Karpas-422 (cell line): ENCODE measurements around the gene NFS1. TPM values are rescaled to one million over a fixed set of nuclear protein-coding genes. Genes with fewer than 3 reads are reported as not detected.

Experiments
- DNase-seq: peaks from one replicate; pipeline ENCODE4 v3.0.0-alpha.2; 2015
- H2AFZ ChIP-seq: fragments of 200-600 bp; sonication (generic); 2 replicates; pipeline ENCODE4 v1.6.1; 2014; ENCODE audit warnings: antibody characterized with exemption, low read length, mixed read lengths
- H3K27ac ChIP-seq: fragments of 200-600 bp; sonication (generic); 2 replicates; pipeline ENCODE4 v1.5.1; 2014; ENCODE audit warnings: mild to moderate bottlenecking, low read length, moderate library complexity
- H3K27me3 ChIP-seq: fragments of 200-600 bp; sonication (generic); 2 replicates; pipeline ENCODE4 v1.6.1; 2014; ENCODE audit warnings: low read length, mixed read lengths
- H3K36me3 ChIP-seq: fragments of 200-600 bp; sonication (generic); 2 replicates; pipeline ENCODE4 v1.6.1; 2014; ENCODE audit warnings: low read length, mixed read lengths; ENCODE audit not compliant: insufficient read depth
- H3K4me1 ChIP-seq: fragments of 200-600 bp; sonication (generic); 2 replicates; pipeline ENCODE4 v1.6.1; 2014; ENCODE audit warnings: mild to moderate bottlenecking, low read length, mixed read lengths
- H3K4me2 ChIP-seq: fragments of 200-600 bp; sonication (generic); 2 replicates; pipeline ENCODE4 v1.6.1; 2014; ENCODE audit warnings: low read length, low read depth, mild to moderate bottlenecking; ENCODE audit not compliant: poor library complexity, severe bottlenecking
- H3K4me3 ChIP-seq: fragments of 200-600 bp; sonication (generic); 2 replicates; pipeline ENCODE4 v1.5.1; 2014; ENCODE audit warnings: mild to moderate bottlenecking, antibody characterized with exemption, low read length, mixed read lengths
- H3K79me2 ChIP-seq: fragments of 200-600 bp; sonication (generic); 2 replicates; pipeline ENCODE4 v1.6.1; 2014; ENCODE audit warnings: mild to moderate bottlenecking, low read length, mixed read lengths
- H3K9ac ChIP-seq: fragments of 200-600 bp; sonication (generic); 2 replicates; pipeline ENCODE4 v1.6.0; 2014; ENCODE audit warnings: low read length
- H3K9me2 ChIP-seq: fragments of 200-600 bp; sonication (generic), shearing (Covaris generic); replicated peaks from 2 replicates; pipeline ENCODE4 v1.6.0; 2014; ENCODE audit warnings: mild to moderate bottlenecking, low read length, moderate library complexity; ENCODE audit not compliant: insufficient read depth
- H3K9me3 ChIP-seq: fragments of 300-700, 200-600 bp; sonication (generic); 2 replicates; pipeline ENCODE4 v1.6.1; 2014; ENCODE audit warnings: low read length, mixed read lengths
- H4K20me1 ChIP-seq: fragments of 200-600 bp; sonication (generic); 2 replicates; pipeline ENCODE4 v1.6.1; 2014; ENCODE audit warnings: mild to moderate bottlenecking, antibody characterized with exemption, low read length, low read depth; ENCODE audit not compliant: insufficient read depth
- total RNA-seq: library from RNA; depleted of rRNA; stranded (reverse); fragments of >200 nt; shearing (Covaris generic); gene quantifications from 2 replicates; pipeline ENCODE4 v1.2.3, GENCODE V29; 2014; ENCODE audit warnings: low replicate concordance

The NFS1 gene
- total RNA-seq, 1 experiment from 2014 or later, result 62.6 TPM

- Histone ChIP-seq H3K4me3 (peak overlapping the region; percentile 96), H3K79me2 (peaks cover 62% of the 10 kb centered on the region), H3K4me2 (peak overlapping the region; percentile 96), H3K36me3 (peaks cover 33% of the 10 kb centered on the region), H3K9me2 (no peaks in the 10 kb centered on the region), H3K4me1 (peaks cover 46% of the 10 kb centered on the region), H3K27ac (peak overlapping the region; percentile 83), H3K9ac (peak overlapping the region; percentile 93), H3K27me3 (no peaks in the 10 kb centered on the region), H2AFZ (no peak overlapping the region), H3K9me3 (no peaks in the 10 kb centered on the region), H4K20me1 (peaks cover 54% of the 10 kb centered on the region)
- peak; percentile 81 for DNase-seq
Measured at GRCh38 chr20:35663516-35664465, 35.4 kb downstream of the NFS1 start.

DNA sequence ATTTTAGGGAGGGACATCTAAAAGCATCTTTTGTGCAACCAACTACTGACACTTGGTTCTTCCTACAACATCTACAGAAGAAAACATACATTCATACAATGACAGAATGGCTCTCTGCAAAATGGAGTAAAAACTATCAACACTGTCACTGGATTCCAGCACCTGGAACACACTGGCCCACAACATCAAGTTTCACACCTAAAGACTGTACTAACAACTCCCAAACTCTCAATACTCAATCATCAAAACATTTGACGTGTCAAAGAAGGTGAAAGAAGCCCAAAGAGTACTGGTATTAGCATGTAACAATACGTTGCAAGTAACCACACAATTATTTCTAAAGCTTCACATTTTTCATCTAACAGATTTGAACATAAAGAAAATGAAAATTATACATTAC, 36.6 kb downstream of the NFS1 start:
- no peak for DNase-seq
- no peak overlapping the region for H2AFZ ChIP-seq
- H3K4me3 ChIP-seq, result peak overlapping the region; percentile 96
- H3K9ac ChIP-seq, result peak overlapping the region; percentile 93; the same call in 1 of the 2 replicates
- peaks cover 63% of the 10 kb centered on the region for H4K20me1 ChIP-seq
- no peak overlapping the region for H3K27ac ChIP-seq
- no peaks in the 10 kb centered on the region for H3K27me3 ChIP-seq
- peaks cover 43% of the 10 kb centered on the region for H3K4me1 ChIP-seq
- H3K9me2 ChIP-seq, result no peaks in the 10 kb centered on the region
- peaks cover 71% of the 10 kb centered on the region for H3K79me2 ChIP-seq
- peak overlapping the region; percentile 96 for H3K4me2 ChIP-seq
- no peaks in the 10 kb centered on the region for H3K9me3 ChIP-seq
- H3K36me3 ChIP-seq, result peaks cover 27% of the 10 kb centered on the region

DNA sequence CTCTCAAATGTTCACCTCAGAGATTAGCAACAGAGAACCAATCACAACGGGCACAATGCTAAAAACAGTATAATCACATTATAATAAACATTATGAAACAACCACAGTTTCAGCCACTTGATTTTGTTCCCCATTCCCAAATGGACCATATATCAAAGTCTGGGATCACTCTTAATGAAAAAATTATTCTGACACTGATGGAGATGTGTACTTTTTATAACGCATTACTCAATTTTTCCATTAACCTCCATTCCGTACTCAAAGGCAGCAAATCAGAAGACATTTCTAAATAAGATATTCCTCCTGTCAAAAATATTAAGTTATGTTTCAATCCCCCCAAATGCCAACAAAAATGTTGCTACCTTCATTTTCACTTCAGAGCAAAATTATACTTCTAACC, 37.2 kb downstream of the NFS1 start:
- Histone ChIP-seq H3K9ac (peak overlapping the region; percentile 93; the same call in 1 of the 2 replicates), H3K4me3 (peak overlapping the region; percentile 96), H2AFZ (no peak overlapping the region), H3K4me2 (peak overlapping the region; percentile 96), H3K9me3 (no peaks in the 10 kb centered on the region), H3K4me1 (peaks cover 43% of the 10 kb centered on the region), H3K9me2 (no peaks in the 10 kb centered on the region), H3K36me3 (peaks cover 33% of the 10 kb centered on the region), H3K79me2 (peaks cover 77% of the 10 kb centered on the region), H3K27me3 (no peaks in the 10 kb centered on the region), H3K27ac (no peak overlapping the region), H4K20me1 (peaks cover 69% of the 10 kb centered on the region)
- no peak for DNase-seq

- Histone ChIP-seq H3K79me2 (peaks cover 86% of the 10 kb centered on the region), H3K9me3 (no peaks in the 10 kb centered on the region), H2AFZ (no peak overlapping the region), H3K27me3 (no peaks in the 10 kb centered on the region), H3K27ac (no peak overlapping the region), H3K36me3 (peaks cover 42% of the 10 kb centered on the region), H3K9me2 (no peaks in the 10 kb centered on the region), H3K4me2 (peak overlapping the region; percentile 96), H3K9ac (no peak overlapping the region), H4K20me1 (peaks cover 77% of the 10 kb centered on the region), H3K4me3 (no peak overlapping the region; the same call in 1 of the 2 replicates), H3K4me1 (peaks cover 43% of the 10 kb centered on the region)
- DNase-seq, result no peak
Measured at GRCh38 chr20:35661053-35661452, 38.1 kb downstream of the NFS1 start.

- Histone ChIP-seq H3K36me3 (peaks cover 49% of the 10 kb centered on the region), H4K20me1 (peaks cover 82% of the 10 kb centered on the region), H3K9me3 (no peaks in the 10 kb centered on the region), H3K79me2 (peaks cover 93% of the 10 kb centered on the region), H3K9ac (no peak overlapping the region), H3K4me2 (peak overlapping the region; percentile 96), H3K4me3 (no peak overlapping the region), H3K9me2 (no peaks in the 10 kb centered on the region), H3K4me1 (peaks cover 43% of the 10 kb centered on the region), H3K27me3 (no peaks in the 10 kb centered on the region), H2AFZ (no peak overlapping the region), H3K27ac (no peak overlapping the region)
- DNase-seq, result no peak
Measured at GRCh38 chr20:35660122-35660937, 38.8 kb downstream of the NFS1 start.

- Histone ChIP-seq H4K20me1 (peaks cover 86% of the 10 kb centered on the region), H3K36me3 (peaks cover 66% of the 10 kb centered on the region), H3K27me3 (no peaks in the 10 kb centered on the region), H3K9ac (no peak overlapping the region), H3K79me2 (peaks cover 99% of the 10 kb centered on the region), H3K9me3 (no peaks in the 10 kb centered on the region), H3K9me2 (no peaks in the 10 kb centered on the region), H3K4me2 (no peak overlapping the region), H3K27ac (no peak overlapping the region), H2AFZ (no peak overlapping the region), H3K4me1 (peaks cover 25% of the 10 kb centered on the region), H3K4me3 (no peak overlapping the region)
- no peak for DNase-seq
Measured at GRCh38 chr20:35657271-35657670, 41.9 kb downstream of the NFS1 start.

GRCh38 chr20:35654415-35654814, 44.7 kb downstream of the NFS1 start:
- H3K9ac ChIP-seq, result no peak overlapping the region
- no peak overlapping the region for H3K4me2 ChIP-seq
- H3K27me3 ChIP-seq, result no peaks in the 10 kb centered on the region
- H3K27ac ChIP-seq, result no peak overlapping the region
- H2AFZ ChIP-seq, result no peak overlapping the region
- no peak overlapping the region for H3K4me3 ChIP-seq
- H3K9me3 ChIP-seq, result no peaks in the 10 kb centered on the region
- peaks cover 99% of the 10 kb centered on the region for H3K79me2 ChIP-seq
- no peak for DNase-seq
- peaks cover 69% of the 10 kb centered on the region for H3K36me3 ChIP-seq
- peaks cover 59% of the 10 kb centered on the region for H4K20me1 ChIP-seq
- H3K9me2 ChIP-seq, result no peaks in the 10 kb centered on the region
- no peaks in the 10 kb centered on the region for H3K4me1 ChIP-seq

GRCh38 chr20:35653893-35654292, 45.3 kb downstream of the NFS1 start:
- Histone ChIP-seq H4K20me1 (peaks cover 54% of the 10 kb centered on the region), H3K27me3 (no peaks in the 10 kb centered on the region), H3K4me1 (no peaks in the 10 kb centered on the region), H3K9me3 (no peaks in the 10 kb centered on the region), H3K9ac (no peak overlapping the region), H3K9me2 (no peaks in the 10 kb centered on the region), H3K27ac (no peak overlapping the region), H3K4me3 (no peak overlapping the region), H2AFZ (no peak overlapping the region), H3K4me2 (no peak overlapping the region), H3K36me3 (peaks cover 65% of the 10 kb centered on the region), H3K79me2 (peaks cover 99% of the 10 kb centered on the region)
- DNase-seq, result no peak
